ENCODE data around the gene NFIB.
A peak's percentile ranks its signal among the peaks of the same experiment; 100 is the strongest.

NFIB gene

DNA sequence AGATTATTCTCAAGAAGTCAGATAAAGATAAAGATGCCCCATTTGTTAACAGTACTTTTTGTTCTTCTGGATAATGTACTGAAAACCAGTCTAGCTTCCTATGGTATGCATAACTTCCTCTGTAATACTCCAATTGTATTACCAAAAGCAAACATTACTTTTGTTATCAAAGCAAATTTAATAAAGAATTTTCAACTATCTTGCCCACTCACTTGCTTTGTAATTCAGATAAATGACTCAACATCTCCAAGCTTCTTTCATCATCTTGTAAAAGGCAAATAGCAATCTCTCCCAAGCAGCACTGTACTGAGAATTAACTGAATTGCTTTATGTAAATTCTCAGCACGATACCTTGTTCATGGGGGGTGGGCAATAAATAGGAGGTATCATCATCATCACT lies 98.3 kb downstream of the NFIB start:
- no peak for TF ChIP-seq CTCF (IDR thresholded peaks at IDR 0.05; ENCODE audit: poor library complexity, severe bottlenecking)
- H3K36me3 ChIP-seq (ENCODE audit: low read depth) = peaks cover 4% of the 10 kb centered on the region; the same call in 1 of the 2 replicates
- H3K4me1 ChIP-seq (ENCODE audit: insufficient read depth, poor library complexity, severe bottlenecking) = peaks cover 90% of the 10 kb centered on the region
- peak; percentile 65 for ATAC-seq (ENCODE audit: low read depth)
- H3K27ac ChIP-seq (ENCODE audit: poor library complexity, severe bottlenecking) = peak overlapping the region; percentile 95
- no peaks in the 10 kb centered on the region for H3K9me3 ChIP-seq (ENCODE audit: severe bottlenecking)
- no peaks in the 10 kb centered on the region for H3K27me3 ChIP-seq (ENCODE audit: insufficient read depth, poor library complexity, severe bottlenecking)
- DNase-seq (ENCODE audit: low spot score) = no peak
- no peak overlapping the region for H3K4me3 ChIP-seq (ENCODE audit: severe bottlenecking)

GRCh38 chr9:14214693-14215092 lies 99.2 kb downstream of the NFIB start:
- DNase-seq (ENCODE audit: low spot score) = no peak
- Histone ChIP-seq H3K36me3 (ENCODE audit: low read depth) (peaks cover 4% of the 10 kb centered on the region; the same call in 1 of the 2 replicates), H3K4me3 (ENCODE audit: severe bottlenecking) (no peak overlapping the region), H3K9me3 (ENCODE audit: severe bottlenecking) (no peaks in the 10 kb centered on the region), H3K27me3 (ENCODE audit: insufficient read depth, poor library complexity, severe bottlenecking) (no peaks in the 10 kb centered on the region), H3K4me1 (ENCODE audit: insufficient read depth, poor library complexity, severe bottlenecking) (peaks cover 95% of the 10 kb centered on the region), H3K27ac (ENCODE audit: poor library complexity, severe bottlenecking) (peak overlapping the region; percentile 95)
- ATAC-seq (ENCODE audit: low read depth) = peak; percentile 48; the same call in 2 of the 3 replicates
- TF ChIP-seq CTCF (IDR thresholded peaks at IDR 0.05; ENCODE audit: poor library complexity, severe bottlenecking) = no peak

DNA sequence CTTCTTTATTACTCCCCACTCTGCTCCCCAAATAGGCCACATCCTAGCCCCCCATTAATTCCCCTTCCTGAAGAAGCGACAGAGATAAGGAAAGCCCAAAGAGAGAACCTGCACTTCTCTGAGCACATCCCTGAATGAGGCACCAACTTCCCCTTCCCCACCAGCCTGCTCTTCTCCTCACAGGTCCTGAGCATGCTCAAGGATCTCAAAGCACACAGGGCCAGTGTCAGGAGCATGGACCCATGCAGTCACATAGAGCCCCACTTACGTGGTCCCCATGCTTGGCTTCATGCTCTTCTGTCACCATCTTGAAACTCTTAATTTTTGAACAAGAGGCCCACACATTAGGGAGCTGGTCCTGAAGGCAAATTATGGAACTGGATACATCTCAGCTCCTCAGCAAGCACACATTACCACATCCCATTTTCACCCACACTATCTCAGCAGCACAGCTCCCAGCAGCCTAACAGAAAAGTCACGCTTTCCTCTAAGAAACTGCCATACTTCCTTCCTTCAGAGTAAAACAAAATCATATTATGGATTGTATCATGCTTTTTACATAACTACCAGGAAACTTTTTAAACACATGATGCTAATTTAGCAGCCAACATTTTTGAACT lies 99.8 kb downstream of the NFIB start:
- no peak for TF ChIP-seq CTCF (IDR thresholded peaks at IDR 0.05; ENCODE audit: poor library complexity, severe bottlenecking)
- H3K27me3 ChIP-seq (ENCODE audit: insufficient read depth, poor library complexity, severe bottlenecking) = no peaks in the 10 kb centered on the region
- H3K4me1 ChIP-seq (ENCODE audit: insufficient read depth, poor library complexity, severe bottlenecking) = peaks cover 97% of the 10 kb centered on the region
- ATAC-seq (ENCODE audit: low read depth) (no peak), DNase-seq (ENCODE audit: low spot score) (no peak)
- no peak overlapping the region for H3K4me3 ChIP-seq (ENCODE audit: severe bottlenecking)
- peak overlapping the region; percentile 95 for H3K27ac ChIP-seq (ENCODE audit: poor library complexity, severe bottlenecking)
- H3K9me3 ChIP-seq (ENCODE audit: severe bottlenecking) = no peaks in the 10 kb centered on the region
- peaks cover 4% of the 10 kb centered on the region; the same call in 1 of the 2 replicates for H3K36me3 ChIP-seq (ENCODE audit: low read depth)

- DNase-seq (ENCODE audit: low spot score) = no peak
- no peak overlapping the region for H3K4me3 ChIP-seq (ENCODE audit: severe bottlenecking)
- no peaks in the 10 kb centered on the region for H3K27me3 ChIP-seq (ENCODE audit: insufficient read depth, poor library complexity, severe bottlenecking)
- peak overlapping the region; percentile 95 for H3K27ac ChIP-seq (ENCODE audit: poor library complexity, severe bottlenecking)
- no peak for TF ChIP-seq CTCF (IDR thresholded peaks at IDR 0.05; ENCODE audit: poor library complexity, severe bottlenecking)
- H3K36me3 ChIP-seq (ENCODE audit: low read depth) = peaks cover 4% of the 10 kb centered on the region; the same call in 1 of the 2 replicates
- H3K9me3 ChIP-seq (ENCODE audit: severe bottlenecking) = no peaks in the 10 kb centered on the region
- H3K4me1 ChIP-seq (ENCODE audit: insufficient read depth, poor library complexity, severe bottlenecking) = peaks cover 98% of the 10 kb centered on the region
- no peak for ATAC-seq (ENCODE audit: low read depth)
Observed at GRCh38 chr9:14213504-14213903, 100.4 kb downstream of the NFIB start.

GRCh38 chr9:14212697-14213420 lies 101.1 kb downstream of the NFIB start:
- ATAC-seq (ENCODE audit: low read depth) (no peak), DNase-seq (ENCODE audit: low spot score) (no peak)
- H3K36me3 ChIP-seq (ENCODE audit: low read depth) = peaks cover 4% of the 10 kb centered on the region; the same call in 1 of the 2 replicates
- H3K9me3 ChIP-seq (ENCODE audit: severe bottlenecking) = no peaks in the 10 kb centered on the region
- H3K27ac ChIP-seq (ENCODE audit: poor library complexity, severe bottlenecking) = peak overlapping the region; percentile 95
- peaks cover 95% of the 10 kb centered on the region for H3K4me1 ChIP-seq (ENCODE audit: insufficient read depth, poor library complexity, severe bottlenecking)
- no peaks in the 10 kb centered on the region for H3K27me3 ChIP-seq (ENCODE audit: insufficient read depth, poor library complexity, severe bottlenecking)
- no peak for TF ChIP-seq CTCF (IDR thresholded peaks at IDR 0.05; ENCODE audit: poor library complexity, severe bottlenecking)
- no peak overlapping the region for H3K4me3 ChIP-seq (ENCODE audit: severe bottlenecking)

Measured in RWPE2 (cell line).